Measurements from ENCODE around the gene STK10. TPM values are rescaled to one million over a fixed set of nuclear protein-coding genes. Genes with fewer than 3 reads are reported as not detected.

STK10 gene
- total RNA-seq, 2 donors from 2014 or later, result 140 to 158 TPM

DNA sequence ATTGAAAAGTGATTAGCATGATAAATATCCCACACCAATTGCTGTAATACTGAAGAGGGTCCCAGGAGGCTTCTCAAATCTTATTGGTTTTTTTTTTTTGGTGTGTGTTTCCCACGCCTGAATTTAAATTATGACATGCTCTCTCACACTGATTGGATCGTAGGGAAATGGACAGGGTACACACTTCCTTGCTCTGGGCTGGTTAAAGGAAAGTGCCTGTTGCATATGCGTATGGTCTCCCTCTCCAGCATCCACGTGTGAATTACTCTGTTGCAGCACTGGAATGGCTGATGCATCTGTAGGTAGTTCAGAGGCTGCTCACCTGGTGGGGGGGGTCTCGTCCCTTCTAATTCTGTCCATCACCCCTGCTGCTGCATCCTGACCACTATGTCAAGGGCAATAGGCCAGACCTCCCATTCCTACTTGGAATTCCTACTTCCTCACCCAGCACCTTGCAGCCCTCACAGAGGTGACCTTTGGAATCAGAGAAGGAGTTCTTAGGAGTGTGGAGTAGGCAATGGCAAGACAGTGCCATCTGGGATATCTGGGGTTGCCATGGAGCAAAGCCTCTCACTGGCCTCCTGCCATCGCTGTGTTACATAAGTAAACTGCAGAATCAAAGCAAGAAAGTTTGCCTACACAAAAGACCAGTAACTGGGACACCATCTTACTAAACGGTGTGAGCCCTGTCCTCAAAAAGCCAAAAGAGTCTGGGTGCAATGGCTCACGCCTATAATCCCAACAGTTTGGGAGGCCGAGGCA is 110.2 kb downstream of the STK10 start:
- no peak for ATAC-seq (replicated peaks)
- peaks cover 15% of the 10 kb centered on the region for H3K4me1 Mint-ChIP-seq
- no peaks in the 10 kb centered on the region for H3K27me3 Mint-ChIP-seq
- no peaks in the 10 kb centered on the region for H3K9me3 Mint-ChIP-seq
- H3K4me3 Mint-ChIP-seq, result no peak overlapping the region
- H3K27ac Mint-ChIP-seq, result peak overlapping the region; percentile 28
- H3K36me3 Mint-ChIP-seq (ENCODE audit: low read depth), result peaks cover 92% of the 10 kb centered on the region

GRCh38 chr5:172076761-172077244 is 111.2 kb downstream of the STK10 start:
- Mint-ChIP-seq H3K4me3 (no peak overlapping the region), H3K4me1 (peaks cover 17% of the 10 kb centered on the region), H3K9me3 (no peaks in the 10 kb centered on the region), H3K27me3 (no peaks in the 10 kb centered on the region), H3K36me3 (ENCODE audit: low read depth) (peaks cover 90% of the 10 kb centered on the region), H3K27ac (no peak overlapping the region)
- ATAC-seq (replicated peaks), result no peak

DNA sequence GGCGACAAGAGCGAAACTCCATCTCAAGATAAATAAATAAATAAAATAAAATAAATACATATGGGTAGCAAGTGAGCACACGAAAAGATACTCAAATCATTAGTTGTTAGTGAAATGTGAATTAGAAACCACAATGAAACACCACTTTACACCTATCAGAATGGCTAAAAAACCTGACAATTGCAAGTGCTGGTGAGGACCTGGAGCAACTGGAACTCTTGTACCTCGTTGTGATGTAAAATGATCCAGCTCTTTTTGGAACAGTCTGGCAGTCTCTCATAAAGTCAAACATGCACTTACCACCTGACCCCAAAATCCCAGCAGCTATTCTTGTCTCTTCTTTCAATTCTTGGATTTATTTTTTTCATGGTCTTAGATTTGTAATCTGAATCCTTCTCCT is 112.4 kb downstream of the STK10 start:
- no peak for ATAC-seq (replicated peaks)
- Mint-ChIP-seq H3K27ac (no peak overlapping the region), H3K4me1 (peaks cover 23% of the 10 kb centered on the region), H3K27me3 (no peaks in the 10 kb centered on the region), H3K4me3 (no peak overlapping the region), H3K36me3 (ENCODE audit: low read depth) (peaks cover 89% of the 10 kb centered on the region), H3K9me3 (no peaks in the 10 kb centered on the region)

DNA sequence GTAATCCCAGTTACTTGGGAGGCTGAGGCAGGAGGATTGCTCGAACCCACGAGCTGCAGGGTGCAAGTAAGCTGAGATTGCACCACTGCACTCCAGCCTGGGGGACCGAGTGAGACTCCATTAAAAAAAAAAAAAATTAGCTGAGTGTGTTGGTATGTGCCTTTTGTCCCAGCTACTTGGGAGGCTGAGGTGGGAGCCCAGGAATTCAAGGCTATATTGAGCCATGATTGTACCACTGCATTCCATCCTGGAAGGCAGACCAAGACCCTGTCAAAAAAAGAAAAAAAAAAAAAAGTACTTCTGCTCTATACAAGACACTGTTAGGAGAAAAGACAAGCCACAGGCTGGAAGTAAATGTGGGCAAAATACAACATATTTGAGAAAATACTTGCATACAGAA is 113.1 kb downstream of the STK10 start:
- no peak for ATAC-seq (replicated peaks)
- H3K36me3 Mint-ChIP-seq (ENCODE audit: low read depth), result peaks cover 87% of the 10 kb centered on the region
- no peak overlapping the region for H3K27ac Mint-ChIP-seq
- H3K27me3 Mint-ChIP-seq, result no peaks in the 10 kb centered on the region
- peaks cover 20% of the 10 kb centered on the region for H3K4me1 Mint-ChIP-seq
- H3K9me3 Mint-ChIP-seq, result no peaks in the 10 kb centered on the region
- no peak overlapping the region for H3K4me3 Mint-ChIP-seq

DNA sequence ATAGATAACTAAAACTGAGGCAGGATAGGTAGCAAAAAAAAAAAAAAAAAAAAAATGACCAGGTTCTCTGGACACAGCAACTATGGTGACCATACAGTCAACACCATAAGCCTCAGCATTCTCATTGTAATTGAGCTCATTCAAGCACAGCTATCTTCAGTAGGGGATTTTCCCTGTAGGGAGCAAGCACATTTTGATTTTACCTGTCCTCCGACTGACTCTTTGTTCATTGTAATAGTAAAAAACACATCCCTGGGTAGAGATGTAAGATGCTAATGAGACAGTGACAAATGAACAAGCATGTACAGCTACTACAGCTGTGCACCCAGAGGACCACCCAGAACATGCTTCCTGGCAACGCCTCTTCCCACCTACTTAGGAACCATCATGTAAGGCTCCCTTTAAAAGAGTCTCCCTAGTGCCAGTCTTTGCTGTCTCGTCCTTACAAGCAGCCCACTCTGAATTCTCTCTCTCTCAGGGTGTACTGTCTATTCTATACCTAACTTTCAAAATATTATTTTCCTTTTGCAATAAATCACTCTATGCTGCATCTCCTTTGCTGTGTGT is 116.6 kb downstream of the STK10 start:
- no peak for ATAC-seq (replicated peaks)
- peaks cover 85% of the 10 kb centered on the region for H3K36me3 Mint-ChIP-seq (ENCODE audit: low read depth)
- H3K9me3 Mint-ChIP-seq, result no peaks in the 10 kb centered on the region
- H3K4me3 Mint-ChIP-seq, result peak overlapping the region; percentile 5
- H3K4me1 Mint-ChIP-seq, result peaks cover 27% of the 10 kb centered on the region
- peak overlapping the region; percentile 14 for H3K27ac Mint-ChIP-seq
- no peaks in the 10 kb centered on the region for H3K27me3 Mint-ChIP-seq

DNA sequence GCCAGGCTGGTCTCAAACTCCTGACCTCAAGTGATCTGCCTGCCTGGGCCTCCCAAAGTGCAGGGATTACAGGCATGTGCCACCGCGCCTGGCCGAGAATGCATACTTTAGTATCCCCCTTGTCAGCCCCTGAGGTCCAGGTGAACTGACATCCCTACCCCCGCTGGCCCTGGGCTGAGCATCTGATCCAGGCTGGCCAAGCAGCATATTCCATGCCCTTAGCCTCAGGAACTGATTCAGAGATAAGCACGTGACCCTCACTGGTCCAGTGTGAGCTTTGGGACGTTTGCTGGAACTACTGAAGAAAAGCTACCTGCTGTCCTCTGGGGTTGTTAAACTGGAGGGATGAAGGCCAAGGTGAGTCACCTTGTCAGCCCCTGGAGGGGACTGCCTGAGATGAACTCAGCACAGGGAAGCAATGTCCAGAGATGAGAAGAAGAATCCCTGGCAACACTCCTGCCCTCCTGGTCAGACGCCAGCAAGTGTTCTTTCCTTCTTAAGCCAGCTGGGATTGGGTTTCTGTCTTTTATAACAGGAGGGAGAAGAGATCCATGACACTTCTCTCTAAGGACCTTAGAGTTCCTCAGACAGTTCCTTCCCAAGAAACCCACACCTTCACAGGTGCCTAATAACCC is 122.5 kb downstream of the STK10 start:
- peaks cover 44% of the 10 kb centered on the region for H3K4me1 Mint-ChIP-seq
- no peak for ATAC-seq (replicated peaks)
- H3K9me3 Mint-ChIP-seq, result no peaks in the 10 kb centered on the region
- peaks cover 96% of the 10 kb centered on the region for H3K36me3 Mint-ChIP-seq (ENCODE audit: low read depth)
- H3K27ac Mint-ChIP-seq, result peak overlapping the region; percentile 76
- peak overlapping the region; percentile 60 for H3K4me3 Mint-ChIP-seq
- no peaks in the 10 kb centered on the region for H3K27me3 Mint-ChIP-seq

DNA sequence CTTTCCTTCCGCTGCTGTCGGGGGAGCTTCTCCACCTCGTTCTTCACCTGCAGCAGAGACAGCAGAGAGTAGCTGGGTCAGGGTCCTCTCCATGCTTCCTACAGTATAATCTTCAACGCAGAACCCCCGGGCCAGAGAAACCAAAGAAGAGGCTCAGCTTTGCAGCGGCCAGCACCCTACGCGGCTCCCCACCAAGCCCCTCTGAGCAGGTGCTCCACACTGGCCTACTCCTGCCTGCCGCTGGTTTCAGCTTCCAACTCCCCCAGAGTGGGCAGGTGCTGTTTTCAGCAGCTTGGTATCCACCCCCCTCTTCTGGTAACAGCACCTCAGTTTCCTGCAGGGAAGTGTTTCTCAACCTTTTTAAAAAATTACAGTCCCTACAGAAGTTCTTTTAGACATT is 123.3 kb downstream of the STK10 start:
- peaks cover 98% of the 10 kb centered on the region for H3K36me3 Mint-ChIP-seq (ENCODE audit: low read depth)
- no peaks in the 10 kb centered on the region for H3K9me3 Mint-ChIP-seq
- ATAC-seq (replicated peaks), result no peak
- no peak overlapping the region for H3K4me3 Mint-ChIP-seq
- no peaks in the 10 kb centered on the region for H3K27me3 Mint-ChIP-seq
- peaks cover 41% of the 10 kb centered on the region for H3K4me1 Mint-ChIP-seq
- H3K27ac Mint-ChIP-seq, result peak overlapping the region; percentile 19

- peaks cover 98% of the 10 kb centered on the region for H3K36me3 Mint-ChIP-seq (ENCODE audit: low read depth)
- H3K9me3 Mint-ChIP-seq, result no peaks in the 10 kb centered on the region
- no peak for ATAC-seq (replicated peaks)
- H3K27ac Mint-ChIP-seq, result peak overlapping the region; percentile 62
- H3K4me3 Mint-ChIP-seq, result no peak overlapping the region
- H3K4me1 Mint-ChIP-seq, result peaks cover 41% of the 10 kb centered on the region
- H3K27me3 Mint-ChIP-seq, result no peaks in the 10 kb centered on the region
Observed at GRCh38 chr5:172064358-172064757, 123.7 kb downstream of the STK10 start.

DNA sequence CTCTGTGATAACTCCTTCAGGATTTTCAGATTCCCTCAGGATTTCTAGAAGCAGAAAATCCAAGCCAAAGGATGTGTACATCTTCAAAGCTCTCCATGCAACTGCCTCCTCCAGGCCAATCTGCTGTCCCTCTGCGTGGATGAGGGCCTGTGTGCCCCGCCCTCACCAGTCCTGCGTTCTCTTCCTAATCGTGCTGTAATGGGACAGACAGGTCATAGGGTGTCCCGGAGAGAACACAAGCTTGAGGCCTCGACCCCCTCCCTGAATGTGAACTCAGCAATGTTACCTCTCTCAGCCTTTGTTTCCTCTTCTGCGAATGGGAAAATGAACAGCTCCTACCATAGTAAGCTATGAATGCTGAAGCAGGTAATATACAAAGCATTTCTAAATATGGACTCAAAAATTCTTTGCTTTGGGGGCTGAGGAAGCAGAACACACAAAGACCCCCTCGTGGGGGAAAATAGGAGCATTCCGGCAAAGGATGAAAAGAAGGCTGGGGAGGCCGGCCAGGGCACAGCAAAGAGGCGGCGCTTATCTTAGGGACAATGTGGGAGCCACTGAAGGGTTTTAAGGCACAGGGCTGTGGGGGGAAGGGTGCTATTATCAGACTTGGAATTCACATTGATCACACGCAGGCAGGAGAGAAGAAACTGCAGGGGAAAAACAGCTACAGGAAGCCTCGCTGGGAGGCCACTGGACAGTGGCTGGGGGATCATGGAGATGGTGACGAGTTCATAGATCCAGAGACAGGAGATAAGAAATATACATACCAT is 124.4 kb downstream of the STK10 start:
- Mint-ChIP-seq H3K27ac (peak overlapping the region; percentile 62), H3K4me1 (peaks cover 36% of the 10 kb centered on the region), H3K27me3 (no peaks in the 10 kb centered on the region), H3K4me3 (no peak overlapping the region), H3K36me3 (ENCODE audit: low read depth) (peaks cover 100% of the 10 kb centered on the region), H3K9me3 (no peaks in the 10 kb centered on the region)
- ATAC-seq (replicated peaks), result no peak

DNA sequence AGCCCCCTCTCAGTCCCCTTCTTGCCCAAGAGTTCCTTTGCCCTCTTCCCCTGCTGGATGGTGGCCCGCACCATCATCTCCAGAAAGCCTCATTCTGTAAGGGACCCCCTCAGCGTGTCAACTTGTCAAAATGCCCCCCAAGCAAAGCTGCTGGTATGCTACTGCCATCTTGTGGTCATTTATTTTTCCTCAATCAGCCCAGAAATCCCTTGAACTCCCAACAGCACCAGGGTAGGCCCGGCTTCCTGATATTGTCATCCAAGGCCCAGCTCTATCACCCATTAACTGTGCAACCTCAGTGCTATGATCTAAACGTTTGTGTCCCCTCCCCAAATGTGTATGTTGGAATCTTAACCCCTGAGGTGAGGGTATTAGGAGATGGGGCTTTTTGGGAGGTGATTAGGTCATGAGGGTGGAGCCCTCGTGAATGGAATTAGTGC is 128.3 kb downstream of the STK10 start:
- no peak for ATAC-seq (replicated peaks)
- Mint-ChIP-seq H3K27me3 (no peaks in the 10 kb centered on the region), H3K9me3 (no peaks in the 10 kb centered on the region), H3K27ac (peak overlapping the region; percentile 84), H3K36me3 (ENCODE audit: low read depth) (peaks cover 100% of the 10 kb centered on the region), H3K4me3 (no peak overlapping the region), H3K4me1 (peaks cover 21% of the 10 kb centered on the region)

DNA sequence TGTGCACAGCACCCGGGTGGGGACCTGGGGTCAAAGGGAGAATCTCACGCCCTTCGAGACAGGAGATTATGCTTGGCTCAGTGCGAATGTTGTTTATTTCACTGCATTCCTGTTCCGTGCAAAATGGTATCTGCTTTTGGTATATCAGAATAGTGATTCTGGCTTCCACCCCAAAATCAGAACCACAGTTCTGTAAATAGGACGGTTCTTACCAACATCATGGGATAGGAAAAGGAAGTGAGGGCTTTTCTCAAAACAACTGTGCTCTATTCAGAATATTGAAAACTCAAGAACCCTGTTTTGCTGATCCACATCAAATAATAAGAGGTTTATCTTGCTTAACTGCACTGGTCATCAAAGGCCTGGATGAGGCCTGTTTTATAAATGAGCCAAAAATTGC is 129.9 kb downstream of the STK10 start:
- Mint-ChIP-seq H3K27ac (peak overlapping the region; percentile 18), H3K27me3 (no peaks in the 10 kb centered on the region), H3K4me3 (no peak overlapping the region), H3K9me3 (no peaks in the 10 kb centered on the region), H3K4me1 (peaks cover 14% of the 10 kb centered on the region), H3K36me3 (ENCODE audit: low read depth) (peaks cover 100% of the 10 kb centered on the region)
- no peak for ATAC-seq (replicated peaks)

DNA sequence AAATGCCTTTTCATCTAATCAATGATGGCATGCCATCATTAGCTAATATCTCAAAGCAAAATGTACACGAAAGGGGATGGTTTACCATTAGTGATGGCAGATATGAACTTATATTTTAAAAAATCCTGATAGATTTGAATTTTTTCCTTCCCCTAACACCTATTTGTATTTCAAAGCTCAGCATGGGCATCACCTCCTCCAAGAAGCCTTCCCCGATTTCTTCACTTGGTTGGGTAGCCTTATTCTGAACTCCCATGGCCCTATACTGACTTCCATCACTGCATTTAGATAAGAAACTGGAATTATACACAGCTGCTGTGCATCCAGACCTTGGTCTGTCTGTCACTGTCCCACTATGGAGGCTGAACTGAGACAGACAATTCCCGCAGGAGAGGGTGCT is 132.0 kb downstream of the STK10 start:
- ATAC-seq (replicated peaks), result no peak
- H3K36me3 Mint-ChIP-seq (ENCODE audit: low read depth), result peaks cover 100% of the 10 kb centered on the region
- H3K9me3 Mint-ChIP-seq, result no peaks in the 10 kb centered on the region
- no peaks in the 10 kb centered on the region for H3K27me3 Mint-ChIP-seq
- H3K27ac Mint-ChIP-seq, result peak overlapping the region; percentile 67
- H3K4me3 Mint-ChIP-seq, result no peak overlapping the region
- peaks cover 4% of the 10 kb centered on the region for H3K4me1 Mint-ChIP-seq

DNA sequence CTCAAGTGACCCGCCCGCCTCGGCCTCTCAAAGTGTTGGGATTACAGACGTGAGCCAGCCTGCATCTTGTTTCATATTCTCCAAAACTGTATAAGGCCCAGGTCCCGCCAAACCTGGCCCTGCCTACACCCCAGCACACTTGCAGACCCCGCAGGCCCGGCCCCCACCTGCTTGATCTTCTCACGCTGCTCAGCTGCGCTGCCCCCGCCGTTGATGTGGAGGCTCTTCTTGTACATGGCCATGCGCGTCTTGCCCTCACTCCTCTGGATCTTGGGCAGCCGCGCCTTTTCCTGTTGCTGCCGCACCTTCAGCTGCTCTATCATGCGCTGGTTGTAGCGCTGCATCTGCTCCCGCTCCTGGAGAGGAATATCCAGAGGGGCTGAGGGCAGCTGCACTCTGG is 132.6 kb downstream of the STK10 start:
- no peak for ATAC-seq (replicated peaks)
- Mint-ChIP-seq H3K4me1 (peaks cover 4% of the 10 kb centered on the region), H3K9me3 (no peaks in the 10 kb centered on the region), H3K4me3 (no peak overlapping the region), H3K27me3 (no peaks in the 10 kb centered on the region), H3K36me3 (ENCODE audit: low read depth) (peaks cover 100% of the 10 kb centered on the region), H3K27ac (peak overlapping the region; percentile 67)

DNA sequence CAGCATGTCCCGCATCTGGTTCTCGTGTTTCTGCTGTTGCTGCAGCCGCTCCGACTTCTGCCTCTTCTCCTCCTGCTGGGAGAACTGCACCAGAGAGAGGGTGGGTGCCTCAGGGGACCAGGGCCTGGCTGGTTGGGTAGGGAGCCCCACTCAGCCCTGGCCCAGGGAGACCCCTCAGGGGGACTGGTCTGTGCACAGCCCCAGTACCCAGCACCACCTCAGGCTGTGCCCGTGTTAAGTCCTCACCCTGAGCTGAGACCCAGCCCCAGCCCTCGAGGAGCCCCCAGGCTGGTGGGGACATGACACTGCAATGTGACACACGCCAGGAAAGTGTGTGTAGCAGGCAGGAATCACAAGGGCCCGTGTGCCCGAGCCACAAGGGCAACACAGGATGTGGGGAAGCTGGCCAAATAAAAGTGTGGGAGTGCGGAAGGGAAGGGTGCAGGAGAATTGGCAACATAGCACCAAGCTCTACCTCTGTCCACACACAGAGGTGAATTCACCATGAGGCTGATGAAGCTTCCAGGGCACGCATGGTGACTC is 133.3 kb downstream of the STK10 start:
- Mint-ChIP-seq H3K27me3 (no peaks in the 10 kb centered on the region), H3K27ac (no peak overlapping the region), H3K4me3 (no peak overlapping the region), H3K9me3 (no peaks in the 10 kb centered on the region), H3K36me3 (ENCODE audit: low read depth) (peaks cover 100% of the 10 kb centered on the region), H3K4me1 (peaks cover 3% of the 10 kb centered on the region)
- no peak for ATAC-seq (replicated peaks)
